22Rv1 (cell line): ENCODE data around the gene PTPN13.

Experiments used
- H3K27ac ChIP-seq: fragments of 450-650 bp; 2 replicates; pipeline ENCODE4 v1.5.1; 2017
- CTCF ChIP-seq: fragments of 450-650 bp; IDR thresholded peaks from 2 replicates; pipeline ENCODE4 v1.5.1; 2017; ENCODE audit warnings: mild to moderate bottlenecking
- ZFX ChIP-seq: fragments of 450-650 bp; IDR thresholded peaks from 2 replicates; pipeline ENCODE4 v1.6.1; 2017; ENCODE audit warnings: antibody characterized with exemption, borderline replicate concordance

The PTPN13 gene

GRCh38 chr4:86621435-86621834, 27.3 kb downstream of the PTPN13 start:
- TF ChIP-seq CTCF: no peak
- TF ChIP-seq ZFX: no peak
- H3K27ac ChIP-seq: no peak overlapping the region

- H3K27ac ChIP-seq: no peak overlapping the region
- TF ChIP-seq ZFX (no peak), CTCF (no peak)
Measured at GRCh38 chr4:86626066-86626465, 32.0 kb downstream of the PTPN13 start.

- H3K27ac ChIP-seq: no peak overlapping the region
- TF ChIP-seq ZFX: no peak
- no peak for TF ChIP-seq CTCF
Measured at GRCh38 chr4:86627462-86628135, 33.5 kb downstream of the PTPN13 start.

- TF ChIP-seq CTCF (no peak), ZFX (no peak)
- H3K27ac ChIP-seq: no peak overlapping the region
Measured at GRCh38 chr4:86630629-86631028, 36.5 kb downstream of the PTPN13 start.

GRCh38 chr4:86631166-86631565, 37.1 kb downstream of the PTPN13 start:
- TF ChIP-seq CTCF (no peak), ZFX (no peak)
- H3K27ac ChIP-seq: no peak overlapping the region

GRCh38 chr4:86633854-86634253, 39.7 kb downstream of the PTPN13 start:
- no peak overlapping the region for H3K27ac ChIP-seq
- TF ChIP-seq CTCF: no peak
- no peak for TF ChIP-seq ZFX

- no peak for TF ChIP-seq CTCF
- no peak for TF ChIP-seq ZFX
- no peak overlapping the region for H3K27ac ChIP-seq
Measured at GRCh38 chr4:86640469-86640868, 46.4 kb downstream of the PTPN13 start.
